GM12873 (cell line): ENCODE results near the gene ZNF490.

Source experiments
- CTCF ChIP-seq: IDR thresholded peaks from 2 replicates; pipeline ENCODE4 v1.5.1; 2012; ENCODE audit warnings: low read depth, mild to moderate bottlenecking, moderate library complexity, low read length, control low read depth; ENCODE audit not compliant: insufficient read depth; ENCODE audit errors: missing control alignments

Gene ZNF490

GRCh38 chr19:12636631-12637030 is 26.0 kb upstream of the ZNF490 start:
- no peak for TF ChIP-seq CTCF

- no peak for TF ChIP-seq CTCF
Measured at GRCh38 chr19:12629215-12629614, 18.6 kb upstream of the ZNF490 start.

- TF ChIP-seq CTCF: no peak
Measured at GRCh38 chr19:12628040-12629022, 17.7 kb upstream of the ZNF490 start.

GRCh38 chr19:12626958-12627357 is 16.3 kb upstream of the ZNF490 start:
- TF ChIP-seq CTCF: no peak

- no peak for TF ChIP-seq CTCF
Measured at GRCh38 chr19:12623361-12624031, 12.9 kb upstream of the ZNF490 start.

GRCh38 chr19:12617646-12618045 is 7.0 kb upstream of the ZNF490 start:
- TF ChIP-seq CTCF: no peak

GRCh38 chr19:12611361-12611699 is 717 bp upstream of the ZNF490 start:
- no peak for TF ChIP-seq CTCF
